HG02973 (cell line): Measurements from ENCODE around the gene EIPR1.

ENCODE experiments used
- ATAC-seq: cut with Tn5 transposase; IDR thresholded peaks from one replicate; pipeline ENCODE4 v1.9.1; 2021; ENCODE audit warnings: moderate library complexity; ENCODE audit not compliant: unreplicated experiment

The EIPR1 gene

GRCh38 chr2:3377612-3378432 is at the start of gene EIPR1:
Gene EIPR1 (minus strand): TSS chr2:3377818. CDS start chr2:3377689, 129 bp downstream.
- ATAC-seq, result peak; percentile 81

GRCh38 chr2:3427272-3427671 is 49.7 kb upstream of the EIPR1 start:
- ATAC-seq, result no peak

GRCh38 chr2:3426615-3427014 is 49.0 kb upstream of the EIPR1 start:
- no peak for ATAC-seq

DNA sequence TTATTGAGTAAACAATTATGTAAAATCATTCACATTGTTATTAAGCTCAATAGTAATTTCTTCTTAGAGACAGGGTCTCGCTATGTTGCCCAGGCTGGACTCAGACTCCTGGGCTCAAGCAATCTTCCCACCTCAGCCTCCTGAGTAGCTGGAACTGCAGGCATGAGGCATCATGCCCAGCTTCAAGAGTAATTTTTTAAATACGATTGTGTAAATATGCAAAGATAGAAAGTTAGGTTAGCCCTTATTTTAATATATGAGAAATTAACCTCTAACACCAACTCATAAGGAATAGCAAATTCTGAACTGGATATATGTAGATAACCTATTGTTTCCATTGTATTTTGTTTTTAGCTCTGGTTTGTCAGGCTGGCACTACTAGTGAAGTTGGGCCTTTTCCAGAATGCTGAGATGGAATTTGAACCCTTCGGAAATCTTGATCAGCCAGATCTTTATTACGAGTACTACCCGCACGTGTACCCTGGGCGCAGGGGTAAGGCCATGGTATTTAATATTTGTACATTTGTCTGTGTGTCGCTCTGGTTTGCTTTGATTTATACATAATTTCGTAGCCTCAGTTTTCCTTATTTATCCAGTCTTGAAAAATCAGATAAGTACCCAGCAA is 46.7 kb upstream of the EIPR1 start:
- no peak for ATAC-seq

GRCh38 chr2:3423492-3424170 is 46.0 kb upstream of the EIPR1 start:
- ATAC-seq, result peak; percentile 50

DNA sequence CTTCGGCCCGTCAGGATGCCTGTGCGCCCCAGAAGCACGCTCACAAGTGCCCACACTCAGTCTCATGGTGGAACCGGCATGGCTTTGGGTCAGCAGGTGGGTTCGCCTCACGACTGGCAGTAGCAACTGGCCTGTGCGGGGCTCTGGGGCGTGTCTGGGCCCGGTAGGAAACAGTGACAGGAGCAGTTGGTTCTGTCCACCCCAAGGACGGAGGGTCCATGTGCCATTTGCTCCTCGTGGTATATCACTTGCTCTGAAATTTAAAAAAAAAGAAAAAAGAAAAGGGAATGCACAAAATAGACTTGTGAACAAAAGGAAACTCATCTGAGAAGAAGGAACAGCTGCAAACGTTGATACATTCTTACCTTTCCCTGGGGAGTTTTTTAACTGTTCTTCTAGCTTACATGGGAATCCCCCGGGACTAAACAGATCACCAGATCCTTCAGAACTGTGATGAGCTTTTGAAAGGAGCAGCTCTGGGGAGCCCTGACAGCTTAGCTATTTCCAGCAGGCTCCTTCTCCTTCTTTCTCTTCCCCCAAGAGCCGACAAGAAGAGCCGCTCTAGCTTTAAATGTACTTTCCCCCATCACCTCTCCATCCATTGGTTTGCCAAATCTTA is 44.7 kb upstream of the EIPR1 start:
- no peak for ATAC-seq

DNA sequence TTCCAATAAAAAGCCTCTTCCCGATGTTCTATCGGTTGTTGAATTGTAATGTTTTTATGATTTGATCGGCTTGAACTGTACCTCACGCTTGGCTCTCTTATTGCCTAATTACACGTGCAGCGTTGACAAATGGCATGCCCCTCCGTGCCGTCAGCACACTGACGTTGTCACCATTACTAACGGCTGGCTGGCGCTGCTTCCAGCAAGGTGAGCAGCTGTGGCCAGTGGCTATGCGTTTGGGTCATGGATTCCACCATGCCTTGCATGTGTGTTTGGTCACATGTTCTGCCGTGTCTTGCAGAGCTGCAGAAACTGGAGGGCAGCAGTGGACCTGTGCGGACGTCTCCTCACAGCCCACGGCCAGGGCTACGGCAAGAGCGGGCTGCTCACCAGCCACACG is 44.0 kb upstream of the EIPR1 start:
- ATAC-seq, result no peak

GRCh38 chr2:3420769-3421397 is 43.3 kb upstream of the EIPR1 start:
- ATAC-seq, result no peak

DNA sequence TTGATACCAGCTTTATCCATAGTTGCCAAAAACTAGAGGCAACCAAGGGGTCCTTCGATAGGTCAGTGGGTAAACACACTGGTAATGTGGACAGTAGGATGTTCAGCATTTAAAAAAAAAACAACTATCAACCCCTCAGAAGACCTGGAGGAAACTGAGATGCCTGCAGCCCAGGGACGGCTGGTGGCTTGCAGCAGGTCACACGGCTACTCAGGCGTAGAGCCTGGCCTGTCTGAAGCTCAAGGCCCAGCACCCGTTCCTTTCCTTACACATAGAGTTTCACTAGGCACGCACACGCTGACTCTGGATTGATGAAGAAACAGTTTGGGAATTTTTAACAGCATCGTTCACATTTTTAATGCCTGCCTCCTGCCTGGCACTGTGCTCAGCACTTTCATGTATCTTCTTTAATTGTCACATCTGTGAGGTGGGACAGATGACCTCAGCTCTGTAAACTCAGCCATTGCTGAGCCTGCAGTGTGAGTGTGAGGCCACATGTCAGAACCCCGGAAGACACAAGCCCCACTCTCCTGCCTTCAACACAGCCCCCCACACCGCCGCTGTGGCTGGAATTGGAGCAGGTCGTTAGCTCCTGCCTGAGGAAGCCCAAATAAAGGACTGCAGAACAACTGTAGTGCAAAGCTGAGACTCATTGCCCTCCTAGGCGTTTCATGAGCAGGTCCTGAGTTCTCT is 42.6 kb upstream of the EIPR1 start:
- ATAC-seq, result no peak

- no peak for ATAC-seq
Measured at GRCh38 chr2:3418766-3419404, 41.3 kb upstream of the EIPR1 start.

GRCh38 chr2:3414133-3414860 is 36.7 kb upstream of the EIPR1 start:
- ATAC-seq, result no peak

- ATAC-seq, result no peak
Measured at GRCh38 chr2:3413697-3414096, 36.1 kb upstream of the EIPR1 start.

DNA sequence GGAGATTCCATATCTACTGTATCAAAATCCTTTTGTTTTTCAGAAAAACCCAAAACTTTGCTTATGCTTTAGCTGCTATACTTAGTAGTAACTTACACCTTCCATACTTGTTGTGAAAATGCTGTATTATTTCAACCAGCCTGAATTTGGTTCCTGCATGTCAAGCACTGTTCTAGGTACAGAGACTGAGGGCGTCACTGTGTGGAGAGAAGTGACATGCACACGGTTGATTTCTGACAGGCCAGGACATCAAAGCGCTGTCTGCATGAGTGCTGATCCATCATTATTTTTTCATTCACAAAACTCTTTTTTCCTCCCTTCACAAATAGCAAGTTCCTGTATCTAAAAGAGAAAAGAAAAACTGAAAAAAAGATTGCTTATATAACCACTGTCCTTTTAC is 33.5 kb upstream of the EIPR1 start:
- no peak for ATAC-seq

- ATAC-seq, result no peak
Measured at GRCh38 chr2:3409627-3410170, 32.1 kb upstream of the EIPR1 start.

GRCh38 chr2:3408781-3409180 is 31.2 kb upstream of the EIPR1 start:
- ATAC-seq, result no peak

- ATAC-seq, result no peak
Measured at GRCh38 chr2:3406501-3406900, 28.9 kb upstream of the EIPR1 start.

GRCh38 chr2:3405876-3406275 is 28.3 kb upstream of the EIPR1 start:
- no peak for ATAC-seq

DNA sequence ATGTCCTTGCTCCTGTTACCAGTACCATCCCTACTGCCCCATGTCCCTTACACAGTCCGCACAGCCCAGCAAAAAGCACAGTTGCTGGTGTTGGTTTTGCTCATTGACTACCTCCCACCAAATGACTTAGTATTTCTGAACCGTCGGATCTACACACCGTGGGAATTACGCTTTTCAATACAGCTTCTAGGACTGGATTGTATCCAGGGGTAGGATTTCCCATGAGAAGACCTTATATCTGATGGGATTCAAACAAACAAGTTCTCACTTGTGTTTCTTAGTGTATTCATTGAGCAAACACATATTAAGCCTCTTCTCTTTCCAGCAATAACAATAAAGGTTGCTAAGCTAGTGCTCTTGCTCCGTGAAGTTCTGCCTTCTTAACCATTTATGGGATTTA is 27.7 kb upstream of the EIPR1 start:
- ATAC-seq, result no peak

GRCh38 chr2:3404349-3404894 is 26.8 kb upstream of the EIPR1 start:
- no peak for ATAC-seq
